Measurements from ENCODE around the gene TRIM62.

TRIM62 gene

DNA sequence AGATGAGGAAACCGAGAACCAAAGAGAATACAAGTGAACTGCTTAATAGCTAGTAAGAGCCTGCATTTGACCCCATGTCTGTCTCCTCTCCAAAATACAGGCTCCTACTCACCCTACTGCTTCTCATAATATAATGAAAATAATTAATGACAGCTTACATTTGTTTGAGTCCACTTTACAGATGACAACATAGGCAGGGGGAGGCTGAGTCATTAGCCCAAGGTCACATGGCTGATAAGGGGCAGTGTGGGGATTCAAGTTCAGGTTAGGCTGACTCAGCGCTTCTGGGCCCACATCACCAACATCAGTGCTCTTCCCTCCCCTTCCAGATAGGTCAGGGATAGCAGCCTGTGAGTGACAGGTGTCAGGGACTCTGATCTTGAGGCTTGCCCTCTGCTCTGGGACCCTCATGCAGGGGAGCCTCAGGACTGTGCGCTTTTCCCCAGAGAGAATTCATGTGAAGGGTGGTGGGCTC is 84.7 kb downstream of the TRIM62 start:
- no peak for DNase-seq

DNA sequence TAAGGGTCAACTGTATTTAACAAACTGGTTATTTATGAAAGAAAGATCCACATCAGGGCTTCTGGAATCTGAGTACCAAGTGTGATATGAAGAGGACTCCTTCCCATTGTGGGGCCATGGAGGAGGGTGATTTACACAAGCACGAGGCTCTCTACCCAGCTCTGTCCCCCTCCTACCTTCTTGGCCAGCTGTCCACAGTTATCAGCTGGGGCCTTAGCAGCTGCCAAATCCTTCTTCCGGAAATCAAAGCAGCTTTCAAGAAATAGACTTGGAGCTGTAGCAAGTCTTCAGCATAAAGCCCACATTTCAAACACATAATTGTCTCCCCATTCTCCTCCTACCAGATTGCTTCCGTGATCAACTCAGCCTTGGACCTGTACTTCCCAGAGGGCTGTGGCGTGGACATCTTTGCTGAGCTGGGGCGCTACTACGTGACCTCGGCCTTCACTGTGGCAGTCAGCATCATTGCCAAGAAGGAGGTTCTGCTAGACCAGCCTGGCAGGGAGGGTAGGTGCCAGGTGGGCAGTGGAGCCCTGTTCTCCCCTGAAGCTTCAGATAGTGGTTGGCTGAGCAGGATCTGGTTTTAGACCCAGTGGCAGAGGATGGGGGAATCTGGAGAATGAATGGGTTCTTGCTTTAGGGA is 85.4 kb downstream of the TRIM62 start:
- no peak for DNase-seq

Measured in GDM1 (cell line).